Measurements from ENCODE around the gene RNF213.

The RNF213 gene

DNA sequence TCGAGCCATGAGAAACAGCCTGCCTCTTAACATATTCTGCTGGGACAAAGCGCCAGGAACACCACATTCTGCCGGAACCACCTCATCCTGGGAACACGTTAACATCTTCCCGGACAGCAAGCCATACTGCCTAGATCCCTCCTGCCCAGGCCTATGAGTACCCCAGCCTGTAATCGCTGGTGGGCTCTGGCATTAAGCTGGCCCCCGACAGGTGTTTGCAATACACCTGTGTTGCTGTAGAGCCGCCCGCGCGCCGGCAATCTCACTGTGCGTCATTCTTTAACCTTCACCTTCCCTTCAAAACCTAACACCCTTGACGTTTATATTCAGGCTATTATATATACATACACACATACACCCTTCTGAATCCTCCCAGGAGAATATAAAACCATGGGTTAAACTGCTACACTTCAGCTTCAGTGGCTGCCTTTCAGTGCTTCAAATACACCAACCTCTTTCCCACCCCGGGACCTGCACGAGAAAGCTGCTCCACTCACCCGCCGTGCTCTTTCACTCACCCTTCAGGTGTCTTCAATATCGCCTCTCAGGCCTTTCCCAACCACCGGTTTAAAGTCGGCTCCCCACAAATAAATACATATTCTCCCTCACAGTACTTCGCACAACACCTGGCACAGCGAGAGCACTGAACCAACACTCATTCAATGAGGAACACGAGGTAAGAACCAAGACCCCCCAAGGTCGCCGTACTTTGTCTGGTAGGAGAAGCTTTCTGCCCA is 153.3 kb downstream of the RNF213 start:
- H3K4me3 ChIP-seq (replicated peaks; ENCODE audit: low read depth, low read length): no peak overlapping the region; the same call in 1 of the 2 replicates
- DNase-seq (ENCODE audit: extremely low read depth, insufficient read length): no peak
- H3K36me3 ChIP-seq (ENCODE audit: control insufficient read depth, insufficient read depth, low read length): no peaks in the 10 kb centered on the region; the same call in 1 of the 2 replicates
- TF ChIP-seq, protein P1, sequence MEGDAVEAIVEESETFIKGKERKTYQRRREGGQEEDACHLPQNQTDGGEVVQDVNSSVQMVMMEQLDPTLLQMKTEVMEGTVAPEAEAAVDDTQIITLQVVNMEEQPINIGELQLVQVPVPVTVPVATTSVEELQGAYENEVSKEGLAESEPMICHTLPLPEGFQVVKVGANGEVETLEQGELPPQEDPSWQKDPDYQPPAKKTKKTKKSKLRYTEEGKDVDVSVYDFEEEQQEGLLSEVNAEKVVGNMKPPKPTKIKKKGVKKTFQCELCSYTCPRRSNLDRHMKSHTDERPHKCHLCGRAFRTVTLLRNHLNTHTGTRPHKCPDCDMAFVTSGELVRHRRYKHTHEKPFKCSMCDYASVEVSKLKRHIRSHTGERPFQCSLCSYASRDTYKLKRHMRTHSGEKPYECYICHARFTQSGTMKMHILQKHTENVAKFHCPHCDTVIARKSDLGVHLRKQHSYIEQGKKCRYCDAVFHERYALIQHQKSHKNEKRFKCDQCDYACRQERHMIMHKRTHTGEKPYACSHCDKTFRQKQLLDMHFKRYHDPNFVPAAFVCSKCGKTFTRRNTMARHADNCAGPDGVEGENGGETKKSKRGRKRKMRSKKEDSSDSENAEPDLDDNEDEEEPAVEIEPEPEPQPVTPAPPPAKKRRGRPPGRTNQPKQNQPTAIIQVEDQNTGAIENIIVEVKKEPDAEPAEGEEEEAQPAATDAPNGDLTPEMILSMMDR (IDR thresholded peaks at IDR 0.05; ENCODE audit: insufficient read depth, low read length, poor library complexity, severe bottlenecking): no peak
- H3K27me3 ChIP-seq (replicated peaks; ENCODE audit: control insufficient read depth, insufficient read depth, low read length): no peaks in the 10 kb centered on the region

DNA sequence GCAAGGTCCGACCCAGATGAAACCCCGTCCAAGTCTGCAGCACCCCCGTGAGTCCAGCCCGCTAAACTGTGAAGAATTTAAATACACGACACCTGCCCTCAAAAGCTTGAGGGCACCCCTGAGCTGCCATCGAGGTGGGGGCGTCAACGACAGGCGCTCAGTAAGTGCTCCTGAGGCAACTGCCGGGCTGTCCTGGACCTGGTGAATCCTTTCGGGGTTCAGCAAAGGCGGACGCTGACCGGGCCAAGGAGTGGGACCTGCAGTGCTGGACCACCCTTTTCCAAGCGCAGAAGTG is 153.8 kb downstream of the RNF213 start:
- Histone ChIP-seq H3K4me3 (replicated peaks; ENCODE audit: low read depth, low read length) (peak overlapping the region; percentile 95), H3K27me3 (replicated peaks; ENCODE audit: control insufficient read depth, insufficient read depth, low read length) (no peaks in the 10 kb centered on the region), H3K36me3 (ENCODE audit: control insufficient read depth, insufficient read depth, low read length) (no peaks in the 10 kb centered on the region; the same call in 1 of the 2 replicates)
- no peak for DNase-seq (ENCODE audit: extremely low read depth, insufficient read length)
- TF ChIP-seq, protein P1 (IDR thresholded peaks at IDR 0.05; ENCODE audit: insufficient read depth, low read length, poor library complexity, severe bottlenecking): no peak

DNA sequence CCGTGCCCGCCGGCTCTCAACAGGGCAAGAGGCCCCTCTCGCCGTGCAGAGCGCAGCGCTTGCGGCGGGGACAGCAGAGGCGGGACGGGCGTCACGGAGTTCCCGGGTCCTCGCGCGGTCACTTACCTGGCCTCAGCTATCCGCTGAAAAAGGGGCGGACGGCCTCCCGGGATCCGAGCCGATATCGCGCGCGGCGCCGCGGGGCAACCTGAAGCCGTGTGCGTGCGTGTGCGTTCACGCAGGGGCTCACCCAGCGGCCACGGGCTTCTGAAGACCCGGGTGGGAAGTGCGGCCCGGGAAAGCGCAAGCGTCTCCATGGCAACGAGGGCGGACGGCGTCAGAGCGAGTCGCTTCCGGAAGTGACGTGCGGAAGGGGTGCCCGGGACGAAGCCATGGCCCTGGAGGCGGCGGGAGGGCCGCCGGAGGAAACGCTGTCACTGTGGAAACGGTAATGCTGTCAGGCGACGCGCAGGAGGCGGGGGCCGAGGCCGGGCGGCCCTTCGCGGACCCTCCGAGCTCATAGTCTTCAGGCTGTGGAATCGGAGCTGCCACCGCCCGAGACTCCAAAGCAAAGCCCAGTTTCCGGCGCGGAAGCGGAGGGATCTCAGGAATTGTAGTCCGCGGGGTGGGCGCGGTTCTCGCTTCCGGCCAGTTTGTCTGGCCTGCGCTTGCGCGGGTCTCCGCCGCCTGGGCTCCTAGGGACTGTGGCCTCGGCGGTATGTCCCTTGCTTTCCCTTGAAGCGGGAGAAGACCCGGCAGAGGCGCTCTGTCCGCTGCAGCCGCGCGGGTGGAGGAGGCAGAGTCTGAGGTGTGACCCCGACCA is 154.4 kb downstream of the RNF213 start, which contains the start of gene ENDOV:
TSS of gene ENDOV (plus strand) at position 365 of the 823 bp plus-strand sequence. CDS start at position 393, 28 bp downstream.
- TF ChIP-seq, protein P1 (IDR thresholded peaks at IDR 0.05; ENCODE audit: insufficient read depth, low read length, poor library complexity, severe bottlenecking): no peak
- Histone ChIP-seq H3K4me3 (replicated peaks; ENCODE audit: low read depth, low read length) (peak within 1 kb of the TSS; percentile 95), H3K36me3 (ENCODE audit: control insufficient read depth, insufficient read depth, low read length) (no peaks in the 10 kb centered on the region; the same call in 1 of the 2 replicates), H3K27me3 (replicated peaks; ENCODE audit: control insufficient read depth, insufficient read depth, low read length) (no peaks in the 10 kb centered on the region)
- DNase-seq (ENCODE audit: extremely low read depth, insufficient read length): peak; percentile 93

DNA sequence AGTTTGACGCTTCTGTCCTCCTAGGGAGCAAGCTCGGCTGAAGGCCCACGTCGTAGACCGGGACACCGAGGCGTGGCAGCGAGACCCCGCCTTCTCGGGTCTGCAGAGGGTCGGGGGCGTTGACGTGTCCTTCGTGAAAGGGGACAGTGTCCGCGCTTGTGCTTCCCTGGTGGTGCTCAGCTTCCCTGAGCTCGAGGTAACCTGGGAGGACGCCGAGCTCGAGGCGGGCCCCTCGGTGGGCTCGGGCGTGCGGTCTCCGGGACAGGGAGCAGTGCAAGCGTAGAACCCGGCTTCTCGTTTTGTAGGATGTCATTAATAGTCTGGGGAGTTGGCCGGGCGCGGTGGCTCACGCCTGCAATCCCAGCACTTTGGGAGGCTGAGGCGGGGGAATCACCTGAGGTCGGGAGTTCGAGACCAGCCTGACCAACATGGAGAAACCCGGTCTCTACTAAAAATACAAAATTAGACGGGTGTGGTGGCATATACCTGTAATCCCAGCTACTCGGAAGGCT is 155.0 kb downstream of the RNF213 start:
- TF ChIP-seq, protein P1 (IDR thresholded peaks at IDR 0.05; ENCODE audit: insufficient read depth, low read length, poor library complexity, severe bottlenecking): no peak
- no peak for DNase-seq (ENCODE audit: extremely low read depth, insufficient read length)
- Histone ChIP-seq H3K27me3 (replicated peaks; ENCODE audit: control insufficient read depth, insufficient read depth, low read length) (no peaks in the 10 kb centered on the region), H3K36me3 (ENCODE audit: control insufficient read depth, insufficient read depth, low read length) (no peaks in the 10 kb centered on the region; the same call in 1 of the 2 replicates), H3K4me3 (replicated peaks; ENCODE audit: low read depth, low read length) (peak overlapping the region; percentile 95)

DNA sequence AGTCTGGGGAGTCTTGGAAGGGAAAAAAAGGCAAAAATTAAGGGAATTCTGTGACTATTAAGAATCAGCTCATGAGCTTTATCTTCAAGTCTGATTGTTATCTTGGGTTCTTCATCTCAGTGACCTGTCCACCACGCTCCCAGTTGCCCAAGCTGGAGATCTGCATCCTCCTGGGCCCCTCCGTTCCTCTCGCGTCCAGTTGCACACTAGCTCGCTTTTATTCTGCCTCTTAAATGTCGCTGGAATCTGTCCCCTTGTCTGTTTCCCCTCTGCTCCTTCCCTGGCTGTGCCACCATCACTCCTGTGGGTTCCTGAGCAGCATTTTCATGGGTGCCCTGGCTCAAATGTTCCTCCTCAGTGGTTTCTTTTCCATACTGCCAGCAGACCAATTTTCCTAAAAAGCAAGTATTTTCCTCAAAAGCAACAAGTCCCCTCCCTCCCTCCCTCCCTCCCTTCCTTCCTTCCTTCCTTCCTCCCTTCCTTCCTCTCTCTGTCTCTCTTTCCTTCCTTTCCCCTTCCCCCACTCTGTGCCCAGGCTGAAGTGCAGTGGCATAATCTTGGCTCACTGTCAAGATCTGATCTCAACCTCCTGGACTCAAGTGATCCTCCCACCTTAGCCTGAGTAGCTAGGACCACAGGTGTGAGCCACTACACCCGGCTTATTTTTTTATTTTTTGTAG is 155.7 kb downstream of the RNF213 start:
- H3K27me3 ChIP-seq (replicated peaks; ENCODE audit: control insufficient read depth, insufficient read depth, low read length): no peaks in the 10 kb centered on the region
- TF ChIP-seq, protein P1 (IDR thresholded peaks at IDR 0.05; ENCODE audit: insufficient read depth, low read length, poor library complexity, severe bottlenecking): no peak
- H3K36me3 ChIP-seq (ENCODE audit: control insufficient read depth, insufficient read depth, low read length): no peaks in the 10 kb centered on the region; the same call in 1 of the 2 replicates
- no peak for DNase-seq (ENCODE audit: extremely low read depth, insufficient read length)
- H3K4me3 ChIP-seq (replicated peaks; ENCODE audit: low read depth, low read length): no peak overlapping the region
